GM10248 (cell line): ENCODE results near the gene GPR152.

Experiments
- CTCF ChIA-PET: fragments of 300-600 bp; sonication (Branson Sonifier 250); formaldehyde crosslinking; extraction: SDS; loops from one replicate; lab custom pipeline; 2021; ENCODE audit warnings: antibody characterized with exemption; lab: Yijun Ruan, JAX
- POLR2A ChIA-PET: fragments of 350-650 bp; sonication (Branson Sonifier 250); formaldehyde crosslinking; extraction: SDS; loops from one replicate; lab custom pipeline; 2020; ENCODE audit warnings: antibody characterized with exemption; lab: Yijun Ruan, JAX
- DNase-seq: peaks from one replicate; pipeline ENCODE4 v3.0.0; 2012; ENCODE audit errors: extremely low spot score
- CTCF ChIP-seq: IDR thresholded peaks from 2 replicates; pipeline ENCODE4 v1.5.1; 2012; ENCODE audit warnings: mild to moderate bottlenecking, low read depth; ENCODE audit errors: extremely low read depth, missing control alignments, control extremely low read depth

GPR152 gene

DNA sequence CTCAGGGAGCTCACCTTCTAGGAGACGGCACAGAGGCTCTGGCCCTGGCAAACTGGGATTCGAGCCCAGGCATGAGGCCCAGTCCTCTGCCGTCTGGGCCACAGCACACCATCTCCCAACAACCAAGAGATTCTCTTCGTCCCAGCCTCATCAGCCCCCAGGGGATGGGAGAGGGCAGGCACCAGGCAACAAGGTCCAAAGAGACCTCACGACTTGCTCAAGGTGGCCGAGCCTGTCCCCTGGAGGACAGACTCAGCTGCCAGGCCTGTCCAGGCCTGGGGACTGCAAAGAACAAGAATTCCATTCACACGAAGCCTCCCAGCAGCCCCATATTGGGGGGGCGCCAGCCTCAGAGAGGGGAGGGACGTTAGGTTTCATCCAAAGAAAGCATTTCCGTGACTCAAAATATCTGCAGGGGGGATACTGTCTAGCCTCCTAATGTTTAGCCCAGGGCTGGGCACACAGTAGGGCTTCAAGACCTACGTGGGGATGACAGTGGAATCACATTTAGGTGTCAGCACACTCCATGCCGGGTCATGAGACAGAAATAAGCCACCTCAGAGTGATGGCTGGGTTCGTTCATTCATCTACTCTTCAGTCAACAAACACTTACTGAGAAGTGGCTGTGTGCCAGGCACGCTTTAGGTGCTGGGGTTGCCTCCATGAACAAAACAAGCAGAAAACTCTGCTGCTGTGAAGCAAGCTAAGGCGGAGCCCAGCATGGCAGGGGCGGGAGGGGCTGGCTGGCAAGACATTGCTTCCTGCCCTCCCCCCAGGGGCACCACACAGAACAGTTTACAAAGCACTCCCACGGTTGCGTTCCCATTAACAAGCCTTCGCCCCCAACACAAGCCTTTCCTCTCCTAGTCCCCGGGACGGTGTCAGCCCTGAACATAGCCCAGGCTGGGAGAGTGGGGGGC is 35.9 kb downstream of the GPR152 start:
- CTCF ChIA-PET = interaction anchor here (1.2 to 5.7 kb wide), 2 partner anchors 10 to 14 kb away, joined by 3 to 50 read pairs; partner anchors contain the start of genes PPP1CA and TBC1D10C
- DNase-seq = no peak
- TF ChIP-seq CTCF = no peak
- POLR2A ChIA-PET = interaction anchor here (0.5 to 1.1 kb wide), 2 partner anchors 15 to 49 kb away, joined by 3 read pairs; partner anchors contain the start of gene PPP1CA

- no peak for TF ChIP-seq CTCF
- DNase-seq = no peak
- ChIA-PET CTCF (interaction anchor here (3.6 to 5.7 kb wide), 2 partner anchors 13 kb away, joined by 33 to 50 read pairs; partner anchors contain the start of genes PPP1CA and TBC1D10C), POLR2A (no interaction called here)
These were observed 36.8 kb downstream of the GPR152 start, which contains the start of gene CARNS1 for GRCh38 chr11:67415501-67416304. Gene CARNS1 (plus strand): TSS chr11:67415678. CDS start chr11:67416200, 522 bp downstream.

GRCh38 chr11:67413266-67413849 is 39.2 kb downstream of the GPR152 start:
- DNase-seq = no peak
- TF ChIP-seq CTCF = no peak
- ChIA-PET POLR2A (interaction anchor here (1.3 kb wide), 1 partner anchor 9 kb away, joined by 3 read pairs; the partner anchor contains the start of gene TBC1D10C), CTCF (interaction anchor here (1.0 to 3.6 kb wide), 2 partner anchors 11 to 67 kb away, joined by 3 to 33 read pairs; partner anchors contain the start of genes PPP1CA and TBC1D10C)

GRCh38 chr11:67412495-67413179 is 39.9 kb downstream of the GPR152 start:
- ChIA-PET POLR2A (no interaction called here), CTCF (interaction anchor here (0.9 to 3.6 kb wide), 4 partner anchors 10 to 93 kb away, joined by 3 to 33 read pairs (median 3); partner anchors contain the start of genes PITPNM1, PPP1CA and TBC1D10C)
- DNase-seq = no peak
- no peak for TF ChIP-seq CTCF

DNA sequence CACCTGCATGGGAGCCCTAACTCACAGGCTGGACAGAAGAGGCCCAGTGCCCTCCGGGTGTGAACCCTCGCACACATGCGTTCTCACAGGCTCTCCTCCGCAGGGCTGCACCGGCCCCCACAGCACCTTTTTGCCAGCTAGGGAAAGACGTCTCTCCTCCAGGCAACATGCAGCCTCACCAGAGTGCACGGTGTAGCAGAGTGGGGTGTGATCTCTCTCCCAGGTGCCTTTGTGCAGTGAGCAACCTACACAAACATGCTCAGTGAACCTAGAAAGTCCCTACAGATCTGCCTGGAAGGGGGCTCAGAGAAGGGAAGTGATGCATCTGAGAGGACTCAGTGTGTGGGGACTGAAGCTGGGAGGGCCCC is 40.8 kb downstream of the GPR152 start:
- no peak for DNase-seq
- ChIA-PET CTCF (interaction anchor here (0.9 to 3.6 kb wide), 6 partner anchors 8 to 94 kb away, joined by 3 to 33 read pairs (median 4); partner anchors contain the start of genes PITPNM1, PPP1CA and TBC1D10C), POLR2A (no interaction called here)
- TF ChIP-seq CTCF = no peak
